Osteocyte (in vitro differentiated cells): ENCODE measurements around the gene SH3PXD2A. TPM values are rescaled to one million over a fixed set of nuclear protein-coding genes. Genes with fewer than 3 reads are reported as not detected.

Source experiments
- DNase-seq: peaks from one replicate; pipeline ENCODE4 v3.0.0; 2021; ENCODE audit warnings: mixed read lengths; ENCODE audit not compliant: unreplicated experiment; ENCODE audit errors: extremely low spot score
- H3K27ac Mint-ChIP-seq: one replicate; pipeline ENCODE4 v1.8.0; 2021; ENCODE audit warnings: mild to moderate bottlenecking, mixed read lengths; ENCODE audit not compliant: unreplicated experiment
- H3K27me3 Mint-ChIP-seq: one replicate; pipeline ENCODE4 v1.8.0; 2021; ENCODE audit warnings: mixed read lengths; ENCODE audit not compliant: unreplicated experiment
- H3K36me3 Mint-ChIP-seq: one replicate; pipeline ENCODE4 v1.8.0; 2021; ENCODE audit warnings: mixed read lengths; ENCODE audit not compliant: unreplicated experiment
- H3K4me1 Mint-ChIP-seq: one replicate; pipeline ENCODE4 v1.8.0; 2021; ENCODE audit warnings: mixed read lengths; ENCODE audit not compliant: unreplicated experiment
- H3K4me3 Mint-ChIP-seq: one replicate; pipeline ENCODE4 v1.8.0; 2021; ENCODE audit warnings: mild to moderate bottlenecking, moderate library complexity, mixed read lengths; ENCODE audit not compliant: unreplicated experiment
- H3K9me3 Mint-ChIP-seq: one replicate; pipeline ENCODE4 v1.8.0; 2021; ENCODE audit warnings: mixed read lengths; ENCODE audit not compliant: unreplicated experiment
- CTCF ChIP-seq: fragments of 200-600 bp; sonication (generic); IDR thresholded peaks from 2 replicates; pipeline ENCODE4 v1.5.0; 2021; ENCODE audit warnings: antibody characterized with exemption, mild to moderate bottlenecking, moderate library complexity
- total RNA-seq: library from RNA; stranded (reverse); gene quantifications from 2 replicates; pipeline ENCODE4 v1.2.1, GENCODE V29; 2021

Gene SH3PXD2A
- total RNA-seq, 1 donor from 2014 or later: 43.0 TPM

- TF ChIP-seq CTCF: peak; percentile 81
- Mint-ChIP-seq H3K4me3 (no peak overlapping the region), H3K27me3 (no peaks in the 10 kb centered on the region), H3K4me1 (peaks cover 24% of the 10 kb centered on the region), H3K36me3 (peaks cover 17% of the 10 kb centered on the region), H3K27ac (no peak overlapping the region), H3K9me3 (no peaks in the 10 kb centered on the region)
- DNase-seq: no peak
Observed at GRCh38 chr10:103884681-103885139, 29.3 kb upstream of the SH3PXD2A start.

GRCh38 chr10:103882285-103883007, 27.1 kb upstream of the SH3PXD2A start:
- no peak for TF ChIP-seq CTCF
- H3K27ac Mint-ChIP-seq: no peak overlapping the region
- no peak for DNase-seq
- no peaks in the 10 kb centered on the region for H3K27me3 Mint-ChIP-seq
- no peak overlapping the region for H3K4me3 Mint-ChIP-seq
- no peaks in the 10 kb centered on the region for H3K9me3 Mint-ChIP-seq
- H3K4me1 Mint-ChIP-seq: peaks cover 3% of the 10 kb centered on the region
- H3K36me3 Mint-ChIP-seq: peaks cover 38% of the 10 kb centered on the region

- Mint-ChIP-seq H3K27me3 (no peaks in the 10 kb centered on the region), H3K4me3 (no peak overlapping the region), H3K27ac (no peak overlapping the region), H3K4me1 (no peaks in the 10 kb centered on the region), H3K36me3 (peaks cover 38% of the 10 kb centered on the region), H3K9me3 (no peaks in the 10 kb centered on the region)
- no peak for TF ChIP-seq CTCF
- DNase-seq: no peak
Observed at GRCh38 chr10:103881416-103882284, 26.3 kb upstream of the SH3PXD2A start.

GRCh38 chr10:103879831-103880230, 24.5 kb upstream of the SH3PXD2A start:
- TF ChIP-seq CTCF: no peak
- H3K27ac Mint-ChIP-seq: no peak overlapping the region

GRCh38 chr10:103879409-103879808, 24.0 kb upstream of the SH3PXD2A start:
- Mint-ChIP-seq H3K36me3 (peaks cover 45% of the 10 kb centered on the region), H3K27me3 (no peaks in the 10 kb centered on the region), H3K9me3 (no peaks in the 10 kb centered on the region), H3K27ac (no peak overlapping the region), H3K4me1 (no peaks in the 10 kb centered on the region), H3K4me3 (no peak overlapping the region)
- DNase-seq: no peak
- TF ChIP-seq CTCF: no peak

More at GRCh38 chr10:103879831-103880230, 24.5 kb upstream of the SH3PXD2A start:
- no peaks in the 10 kb centered on the region for H3K4me1 Mint-ChIP-seq
- H3K4me3 Mint-ChIP-seq: no peak overlapping the region
- no peaks in the 10 kb centered on the region for H3K27me3 Mint-ChIP-seq
- no peak for DNase-seq
- peaks cover 40% of the 10 kb centered on the region for H3K36me3 Mint-ChIP-seq
- no peaks in the 10 kb centered on the region for H3K9me3 Mint-ChIP-seq
